Measurements from ENCODE around the gene EVI5L. TPM values are rescaled to one million over a fixed set of nuclear protein-coding genes. Genes with fewer than 3 reads are reported as not detected.

The EVI5L gene
- polyA plus RNA-seq, 3 donors: 0.76 to 5.7 (median 1.3) TPM

GRCh38 chr19:7904074-7905020 lies 74.3 kb downstream of the EVI5L start:
- Histone ChIP-seq H3K4me2 (replicated peaks; ENCODE audit: extremely low read depth, low read length, poor library complexity, severe bottlenecking) (peak overlapping the region; percentile 90), H3K27ac (ENCODE audit: low read depth in 1 of 2, low read length in 2 of 2) (peak overlapping the region; percentile 61 to 78), H4K20me1 (ENCODE audit: insufficient read depth, low read length) (peaks cover 52% of the 10 kb centered on the region), H3K27me3 (ENCODE audit: control insufficient read depth in 2 of 2, insufficient read depth in 2 of 2, low read length in 2 of 2) (no peaks in the 10 kb centered on the region), H2AFZ (ENCODE audit: insufficient read depth, low read depth, low read length, poor library complexity, severe bottlenecking) (peak overlapping the region; percentile 71), H3K9me3 (replicated peaks in 1 of 2; ENCODE audit: control insufficient read depth in 1 of 2, insufficient read depth in 1 of 2, low read length in 2 of 2) (no peaks in the 10 kb centered on the region), H3K36me3 (replicated peaks in 1 of 2; ENCODE audit: control insufficient read depth in 1 of 2, insufficient read depth in 2 of 2, low read length in 2 of 2) (peaks cover 12 to 19% of the 10 kb centered on the region in 2 donors), H3K79me2 (ENCODE audit: insufficient read depth, low read length) (peaks cover 39% of the 10 kb centered on the region), H3K4me3 (replicated peaks in 1 of 3; ENCODE audit: low read depth in 2 of 3, low read length in 3 of 3) (peak overlapping the region; percentile 61 to 88 (median 85)), H3K4me1 (ENCODE audit: control insufficient read depth in 1 of 2, insufficient read depth in 2 of 2, low read length in 2 of 2) (peaks cover 19 to 26% of the 10 kb centered on the region in 2 donors), H3K9ac (ENCODE audit: insufficient read depth, low read length, poor library complexity, severe bottlenecking) (peak overlapping the region; percentile 74)
- peaks cover 0 to 3% (median 3%) of the 10 kb centered on the region in 3 donors for H3K27me3 Mint-ChIP-seq (ENCODE audit: low read depth in 3 of 3)
- intact Hi-C loops (cut with micrococcal nuclease): loop anchor here in 1 of 2 donors (2.0 to 10.0 kb wide), 2 partner anchors 14 to 270 kb away; partner anchors contain the start of genes PCP2 and STXBP2
- H3K9me3 Mint-ChIP-seq: peaks cover 0 to 3% (median 0%) of the 10 kb centered on the region in 7 donors
- peak overlapping the region; percentile 81 to 87 for H3K4me3 Mint-ChIP-seq
- peak; percentile 16 to 80 (median 64) for DNase-seq
- no peak for TF ChIP-seq CTCF (IDR thresholded peaks at IDR 0.05)
- H3K36me3 Mint-ChIP-seq: peaks cover 14 to 31% of the 10 kb centered on the region in 2 donors
- H3K27ac Mint-ChIP-seq: peak overlapping the region; percentile 81 to 94 (median 86)
- 21% methylated on average over 39 of the region's 68 CpGs for WGBS (ENCODE audit: insufficient coverage)
- peaks cover 24% of the 10 kb centered on the region for H3K4me1 Mint-ChIP-seq

- no peak for DNase-seq
- Histone ChIP-seq H3K4me1 (ENCODE audit: control insufficient read depth in 1 of 2, insufficient read depth in 2 of 2, low read length in 2 of 2) (peaks cover 19 to 26% of the 10 kb centered on the region in 2 donors), H3K9ac (ENCODE audit: insufficient read depth, low read length, poor library complexity, severe bottlenecking) (no peak overlapping the region), H3K27me3 (ENCODE audit: control insufficient read depth in 2 of 2, insufficient read depth in 2 of 2, low read length in 2 of 2) (no peaks in the 10 kb centered on the region), H3K9me3 (replicated peaks in 1 of 2; ENCODE audit: control insufficient read depth in 1 of 2, insufficient read depth in 1 of 2, low read length in 2 of 2) (no peaks in the 10 kb centered on the region), H3K36me3 (replicated peaks in 1 of 2; ENCODE audit: control insufficient read depth in 1 of 2, insufficient read depth in 2 of 2, low read length in 2 of 2) (peaks cover 19 to 28% of the 10 kb centered on the region in 2 donors), H3K79me2 (ENCODE audit: insufficient read depth, low read length) (peaks cover 39% of the 10 kb centered on the region), H3K4me3 (replicated peaks in 1 of 3; ENCODE audit: low read depth in 2 of 3, low read length in 3 of 3) (peak overlapping the region in 1 of 3 experiments; percentile 88), H4K20me1 (ENCODE audit: insufficient read depth, low read length) (peaks cover 61% of the 10 kb centered on the region), H2AFZ (ENCODE audit: insufficient read depth, low read depth, low read length, poor library complexity, severe bottlenecking) (no peak overlapping the region), H3K27ac (ENCODE audit: low read depth in 1 of 2, low read length in 2 of 2) (peak overlapping the region in 1 of 2 donors; percentile 78), H3K4me2 (replicated peaks; ENCODE audit: extremely low read depth, low read length, poor library complexity, severe bottlenecking) (peak overlapping the region; percentile 90)
- peaks cover 15 to 37% of the 10 kb centered on the region in 2 donors for H3K36me3 Mint-ChIP-seq
- WGBS (ENCODE audit: insufficient coverage): 98% methylated on average over 5 of the region's 10 CpGs
- peaks cover 0 to 3% (median 0%) of the 10 kb centered on the region in 7 donors for H3K9me3 Mint-ChIP-seq
- peaks cover 24% of the 10 kb centered on the region for H3K4me1 Mint-ChIP-seq
- peak overlapping the region; percentile 81 to 87 for H3K4me3 Mint-ChIP-seq
- peak overlapping the region in 6 of 7 donors; percentile 46 to 94 (median 86) for H3K27ac Mint-ChIP-seq
- peaks cover 0 to 3% (median 3%) of the 10 kb centered on the region in 3 donors for H3K27me3 Mint-ChIP-seq (ENCODE audit: low read depth in 3 of 3)
- no peak for TF ChIP-seq CTCF (IDR thresholded peaks at IDR 0.05)
- intact Hi-C loops (cut with micrococcal nuclease): loop anchor here in 1 of 2 donors (2.0 to 10.0 kb wide), 2 partner anchors 14 to 270 kb away; partner anchors contain the start of genes PCP2 and STXBP2
Observed at GRCh38 chr19:7905268-7905667, 75.2 kb downstream of the EVI5L start.
